ENCODE data around the gene ZDHHC8.

Gene ZDHHC8

DNA sequence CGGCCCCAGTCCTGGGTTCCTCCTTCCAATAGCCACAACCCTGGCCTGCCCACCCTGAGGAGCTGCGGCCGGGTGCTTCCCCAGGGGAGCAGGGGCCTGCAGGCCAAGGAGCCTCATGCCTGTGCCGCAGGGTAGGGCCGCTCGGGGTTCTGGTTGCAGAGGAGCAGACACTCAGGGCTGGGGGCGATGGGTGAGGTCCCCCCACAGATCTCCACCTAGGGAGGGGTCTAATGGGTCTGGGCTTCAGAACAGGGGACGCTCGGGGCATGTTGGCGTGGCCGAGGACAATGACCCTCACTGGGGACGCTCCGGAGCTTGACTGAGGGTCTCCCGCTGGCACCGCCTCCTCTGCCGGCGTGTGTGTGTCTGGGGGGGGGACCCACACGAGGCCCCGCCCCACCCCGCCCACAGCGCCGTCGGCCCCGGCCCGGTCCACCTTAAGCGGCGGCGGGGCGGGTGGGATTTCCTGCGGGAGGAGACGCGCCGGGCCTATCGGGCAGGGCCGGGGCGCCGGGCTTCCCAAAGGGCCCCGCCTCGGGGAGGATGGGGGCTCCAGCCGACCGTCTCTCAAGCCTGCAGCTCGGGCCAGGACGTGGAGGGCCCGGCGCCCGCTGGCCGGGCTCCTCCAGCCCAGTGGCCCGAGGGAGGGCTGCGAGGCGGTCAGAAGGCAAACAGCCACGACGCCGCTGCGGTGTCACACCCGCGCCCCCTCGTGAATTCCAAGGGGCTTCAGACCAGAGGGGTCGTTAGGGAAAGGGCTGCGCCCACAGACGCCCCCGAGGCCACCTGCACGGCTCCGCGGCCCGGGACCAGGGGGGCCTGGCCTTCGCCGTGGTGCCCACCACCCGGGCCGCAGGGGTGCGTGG, 640 bp upstream of the ZDHHC8 start:
- DNase-seq: no peak

DNA sequence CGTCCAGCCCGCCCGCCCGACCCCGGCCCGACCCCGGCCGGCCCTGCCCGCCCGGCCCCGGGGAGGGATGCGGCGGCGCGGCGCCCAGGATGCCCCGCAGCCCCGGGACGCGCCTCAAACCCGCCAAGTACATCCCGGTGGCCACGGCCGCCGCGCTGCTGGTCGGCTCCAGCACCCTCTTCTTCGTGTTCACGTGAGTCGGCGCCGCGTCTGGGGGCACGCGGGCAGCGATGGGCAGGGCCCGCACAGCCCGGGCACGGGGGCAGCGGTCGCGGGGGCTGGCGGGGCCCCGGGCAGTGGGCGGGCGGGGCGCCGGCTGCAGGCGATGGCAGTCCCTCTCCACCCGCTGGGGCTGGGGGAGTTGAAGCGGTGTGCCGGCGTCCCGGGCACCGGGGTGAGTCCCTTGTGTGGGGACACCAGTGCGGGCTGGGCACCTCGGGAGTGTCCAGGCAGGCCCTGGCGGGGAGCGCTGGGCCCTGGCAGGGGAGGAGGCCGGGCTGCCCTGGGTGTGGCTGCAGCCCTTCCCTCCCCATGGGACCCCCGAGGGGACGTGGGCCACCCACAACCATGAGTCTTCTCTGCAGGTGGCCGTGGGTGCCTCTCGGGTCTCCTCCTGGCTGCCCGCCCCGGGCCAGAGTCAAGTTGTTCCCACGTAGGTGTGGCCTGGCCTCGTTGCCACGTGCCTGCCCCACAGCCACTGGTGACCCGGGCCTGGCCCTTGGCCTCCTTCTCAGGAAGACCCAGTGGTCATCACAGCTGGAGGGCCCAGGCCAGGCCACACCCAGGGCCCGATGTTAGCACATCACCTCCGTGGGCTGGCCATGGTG, 468 bp downstream of the ZDHHC8 start:
- DNase-seq: no peak

DNA sequence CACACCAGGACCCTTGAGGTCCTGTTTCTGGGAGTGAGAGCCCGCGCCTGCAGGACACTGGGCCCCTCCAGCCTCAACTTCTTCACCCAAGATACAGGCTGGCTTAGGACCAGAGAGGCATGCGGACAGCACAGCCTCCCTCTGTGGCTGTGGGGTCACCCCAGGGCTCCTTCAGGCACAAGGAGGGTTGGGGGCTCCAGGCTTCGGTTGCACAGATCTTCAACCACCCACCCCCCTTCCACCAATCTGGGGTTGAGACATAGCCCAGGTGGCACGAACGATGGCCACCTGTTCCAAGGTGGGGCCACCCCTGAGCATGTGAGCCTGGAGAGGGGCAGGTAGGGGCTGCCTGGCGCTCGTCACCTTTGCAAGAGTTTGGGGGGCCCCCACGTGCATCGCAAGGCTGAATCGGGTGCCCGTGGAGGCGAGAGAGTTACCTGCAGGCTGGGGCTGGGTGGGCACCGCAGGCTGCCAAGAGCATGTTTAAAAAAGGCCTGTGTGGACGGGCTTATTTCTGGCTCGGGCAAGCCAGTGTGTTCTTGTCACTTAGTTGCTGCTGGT, 1.2 kb downstream of the ZDHHC8 start:
- no peak for DNase-seq

GRCh38 chr22:20133930-20134549, 2.4 kb downstream of the ZDHHC8 start:
- DNase-seq: no peak

GRCh38 chr22:20135265-20135664, 3.7 kb downstream of the ZDHHC8 start:
- no peak for DNase-seq

DNA sequence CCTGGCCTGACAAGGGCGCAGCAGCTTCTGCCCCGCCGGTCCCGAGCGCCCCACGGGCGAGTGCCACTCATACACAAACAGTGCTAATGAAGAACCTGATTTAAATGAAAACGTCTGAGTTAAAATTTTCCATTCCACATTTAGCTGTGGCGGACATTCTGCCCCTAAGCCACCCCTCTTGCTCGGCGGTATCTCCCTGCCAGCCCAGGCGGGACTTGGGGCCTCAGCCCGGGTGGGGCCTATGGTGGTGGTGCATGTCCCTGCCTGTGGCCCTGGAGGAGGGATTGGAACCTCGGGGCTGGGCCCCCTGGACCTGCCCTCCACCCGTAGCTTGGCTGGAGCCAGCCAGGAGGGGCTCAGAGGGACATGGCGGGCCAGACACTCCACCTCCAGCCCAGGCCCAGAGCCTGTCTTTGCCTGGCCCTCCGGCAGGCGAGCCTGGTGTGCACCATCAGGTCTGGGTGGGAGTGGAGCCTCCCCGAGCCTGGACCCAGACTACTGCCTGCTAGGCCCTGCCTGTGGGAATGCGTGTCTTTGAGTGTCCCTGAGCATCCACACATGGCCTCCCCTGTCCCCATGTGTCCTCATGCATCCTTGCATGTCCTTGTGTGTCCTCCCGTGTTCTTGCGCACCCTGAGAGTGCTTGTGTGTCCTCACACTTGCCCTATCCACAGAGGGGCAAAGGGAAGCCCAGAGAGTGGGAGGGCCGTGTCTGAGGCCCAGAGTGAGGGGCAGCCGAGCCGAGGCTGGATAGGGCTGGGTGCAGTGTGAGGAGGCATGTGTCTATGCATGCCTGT, 4.4 kb downstream of the ZDHHC8 start:
- no peak for DNase-seq

GRCh38 chr22:20136603-20136873, 4.9 kb downstream of the ZDHHC8 start:
- no peak for DNase-seq

DNA sequence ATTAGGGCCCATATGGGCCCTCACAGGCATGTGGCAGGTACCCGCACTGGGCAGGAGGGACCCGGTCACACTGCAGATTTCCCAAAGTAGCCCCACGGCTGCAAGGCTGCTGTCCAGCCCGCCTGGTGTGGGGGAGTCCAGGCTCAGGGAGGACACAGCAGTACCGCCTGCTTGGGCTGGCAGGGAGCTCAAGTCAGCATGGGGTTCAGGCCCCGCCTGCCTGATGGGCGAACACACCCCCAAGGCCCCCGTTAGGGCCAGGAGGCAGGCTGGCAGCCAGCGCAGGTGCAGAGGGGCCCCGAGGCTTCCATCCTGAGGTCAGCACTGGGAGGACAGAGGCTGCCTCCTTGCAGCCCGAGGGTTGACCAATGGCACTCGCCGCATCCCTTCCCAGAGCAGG, 5.5 kb downstream of the ZDHHC8 start:
- no peak for DNase-seq

DNA sequence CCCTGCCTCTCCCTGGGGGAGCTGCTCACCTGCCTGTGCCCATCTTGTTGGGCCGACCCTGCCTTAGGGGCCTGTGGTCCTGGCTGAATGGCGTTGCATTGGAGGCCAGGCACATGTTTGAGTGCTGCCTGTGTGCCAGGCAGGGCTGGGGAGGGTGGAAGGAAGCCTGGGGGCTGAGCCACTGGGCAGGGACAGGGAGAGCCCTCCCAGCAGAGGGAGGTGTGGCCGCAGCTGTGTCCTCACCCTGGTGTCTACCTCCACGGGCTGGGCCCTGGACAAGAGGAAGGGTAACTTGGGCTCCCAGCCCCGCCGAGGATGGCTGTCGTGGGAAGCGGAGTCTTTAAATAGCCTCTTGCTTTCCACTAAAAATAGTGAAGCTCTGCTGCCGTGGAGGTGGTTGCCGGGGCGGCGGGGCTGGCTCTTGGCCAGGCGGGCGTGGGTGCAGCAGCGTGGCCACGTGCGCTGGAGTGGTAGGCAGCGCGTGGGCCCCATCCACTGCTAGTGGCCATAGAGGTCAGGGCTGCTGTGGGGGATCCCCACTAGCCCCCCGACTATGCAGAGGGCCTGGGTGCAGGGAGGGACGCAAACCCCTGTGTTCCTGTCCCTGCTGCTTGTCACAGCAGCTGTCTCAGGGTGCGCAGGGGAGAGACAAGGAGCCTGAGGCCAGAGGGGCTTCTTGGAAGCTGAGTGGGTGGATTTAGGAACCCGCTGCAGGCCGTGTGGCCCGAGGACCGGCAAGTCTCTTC, 6.2 kb downstream of the ZDHHC8 start:
- DNase-seq: no peak

DNA sequence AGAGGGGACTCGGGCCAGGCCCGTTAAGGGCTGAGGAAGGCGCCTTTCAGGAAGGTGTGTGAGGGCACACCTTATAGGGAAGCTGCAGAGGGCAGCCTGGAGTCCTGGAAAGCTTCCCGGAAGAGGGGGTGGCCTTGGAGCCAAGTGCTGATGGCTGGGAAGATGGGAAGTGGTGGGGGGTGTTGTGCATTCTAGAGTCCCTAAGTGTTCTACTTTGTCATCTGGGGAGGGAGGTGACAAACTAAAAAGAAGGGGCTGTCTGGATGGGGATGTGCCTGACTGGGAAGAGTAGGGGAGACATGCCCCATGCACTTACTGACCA, 6.8 kb downstream of the ZDHHC8 start:
- no peak for DNase-seq

DNA sequence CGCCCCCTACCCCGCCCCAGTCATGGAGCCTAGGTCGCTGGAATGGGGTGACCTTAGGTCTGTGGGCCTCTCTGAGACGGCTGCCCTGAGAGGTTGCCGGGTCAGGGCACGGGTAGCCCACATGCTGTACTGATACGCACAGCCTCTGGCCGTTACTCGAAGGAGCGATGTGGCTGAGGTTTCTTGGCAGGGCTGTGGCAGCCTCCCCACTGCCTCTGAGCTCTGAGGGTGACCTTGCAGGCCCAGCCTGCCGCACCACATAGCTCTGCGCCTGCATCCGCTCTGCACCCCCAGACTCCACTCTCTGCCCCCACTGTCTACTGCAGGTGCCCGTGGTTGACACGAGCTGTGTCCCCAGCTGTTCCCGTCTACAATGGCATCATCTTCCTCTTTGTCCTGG, 7.3 kb downstream of the ZDHHC8 start:
- no peak for DNase-seq

- DNase-seq: no peak
These were observed 7.9 kb downstream of the ZDHHC8 start for GRCh38 chr22:20139391-20140106.

- DNase-seq: no peak
These were observed 8.5 kb downstream of the ZDHHC8 start for GRCh38 chr22:20140107-20140445.

DNA sequence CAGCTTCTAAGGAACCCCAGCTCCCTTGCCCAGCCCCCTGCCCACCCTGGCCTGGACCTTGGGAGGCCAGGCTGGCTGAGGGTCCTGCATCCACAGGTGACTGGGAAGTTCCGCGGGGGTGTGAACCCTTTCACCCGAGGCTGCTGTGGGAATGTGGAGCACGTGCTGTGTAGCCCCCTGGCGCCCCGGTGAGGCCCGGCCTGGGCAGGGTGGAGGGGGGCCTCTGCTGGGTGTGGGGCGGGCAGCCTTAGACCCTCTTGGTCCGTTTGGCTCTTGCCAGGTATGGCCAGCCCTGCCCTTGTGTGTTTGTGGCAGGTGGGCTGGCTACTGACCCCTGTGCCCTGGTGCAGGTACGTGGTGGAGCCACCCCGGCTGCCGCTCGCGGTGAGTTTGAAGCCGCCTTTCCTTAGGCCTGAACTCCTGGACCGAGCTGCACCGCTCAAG, 8.9 kb downstream of the ZDHHC8 start:
- no peak for DNase-seq

GRCh38 chr22:20141186-20142077, 9.8 kb downstream of the ZDHHC8 start:
- DNase-seq: no peak

- DNase-seq: no peak
These were observed 11.4 kb downstream of the ZDHHC8 start for GRCh38 chr22:20142711-20143621.

- DNase-seq: no peak
These were observed 12.5 kb downstream of the ZDHHC8 start for GRCh38 chr22:20143883-20144665.

DNA sequence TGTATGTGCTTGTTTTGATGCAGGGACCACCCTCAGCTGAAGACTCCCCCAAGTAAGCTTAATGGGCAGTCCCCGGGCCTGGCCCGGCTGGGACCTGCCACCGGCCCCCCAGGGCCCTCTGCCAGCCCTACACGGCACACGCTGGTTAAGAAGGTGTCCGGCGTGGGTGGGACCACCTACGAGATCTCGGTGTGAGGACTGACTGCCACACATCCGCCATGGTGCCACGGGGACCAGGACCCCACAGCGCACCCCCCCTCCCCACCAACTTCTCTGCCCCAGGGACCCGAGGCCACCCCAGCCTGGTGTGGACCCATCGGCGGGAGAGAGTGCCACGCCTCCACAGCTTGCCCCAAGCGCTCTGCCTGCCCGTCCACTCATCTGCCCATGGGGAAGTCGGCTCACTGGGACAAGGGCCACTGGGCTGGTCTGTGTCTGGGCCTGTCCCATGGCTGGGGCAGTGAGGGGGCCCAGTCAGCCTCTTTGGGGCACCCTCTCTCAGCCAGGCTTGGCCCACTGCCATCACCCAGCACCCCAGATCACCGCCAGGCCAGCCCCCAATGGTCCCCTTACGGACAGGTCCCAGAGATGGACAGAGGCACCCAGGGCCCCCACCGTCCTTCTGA, 13.7 kb downstream of the ZDHHC8 start:
- no peak for DNase-seq

Measured in SHP77 treated with DMSO at 0.1 percent for 48 hours (cell line).